ENCODE results near the gene WASHC4. TPM values are rescaled to one million over a fixed set of nuclear protein-coding genes. Genes with fewer than 3 reads are reported as not detected.

The WASHC4 gene
- total RNA-seq, 2 experiments from 2014 or later: 48.4 to 50.1 TPM

DNA sequence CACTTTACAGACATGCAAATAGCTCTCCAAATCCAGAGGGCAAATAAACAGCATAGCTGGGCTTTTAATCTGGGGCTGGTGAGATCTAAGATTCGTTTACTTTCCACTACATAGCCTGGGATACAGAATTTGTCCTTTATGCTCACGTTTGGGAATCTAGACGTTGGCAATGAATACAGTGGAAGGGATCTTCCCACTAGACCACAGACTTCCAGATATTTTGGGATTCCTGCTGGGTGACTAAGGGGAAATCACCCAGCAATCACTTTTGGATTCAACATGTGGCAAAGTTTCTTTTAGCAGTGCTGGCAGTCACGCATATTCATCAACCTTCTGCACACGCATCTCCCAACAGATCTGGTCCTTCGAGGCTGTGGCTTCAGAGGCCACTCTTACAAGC is 104.9 kb downstream of the WASHC4 start:
- peaks cover 27% of the 10 kb centered on the region for H3K36me3 Mint-ChIP-seq (ENCODE audit: low read depth)
- H3K27me3 Mint-ChIP-seq: no peaks in the 10 kb centered on the region
- no peaks in the 10 kb centered on the region for H3K9me3 Mint-ChIP-seq
- no peak for DNase-seq
- H3K27ac Mint-ChIP-seq: no peak overlapping the region
- POLR2A ChIA-PET: no interaction called here
- H3K4me3 Mint-ChIP-seq: no peak overlapping the region
- CTCF ChIA-PET: no interaction called here
- no peaks in the 10 kb centered on the region for H3K4me1 Mint-ChIP-seq

DNA sequence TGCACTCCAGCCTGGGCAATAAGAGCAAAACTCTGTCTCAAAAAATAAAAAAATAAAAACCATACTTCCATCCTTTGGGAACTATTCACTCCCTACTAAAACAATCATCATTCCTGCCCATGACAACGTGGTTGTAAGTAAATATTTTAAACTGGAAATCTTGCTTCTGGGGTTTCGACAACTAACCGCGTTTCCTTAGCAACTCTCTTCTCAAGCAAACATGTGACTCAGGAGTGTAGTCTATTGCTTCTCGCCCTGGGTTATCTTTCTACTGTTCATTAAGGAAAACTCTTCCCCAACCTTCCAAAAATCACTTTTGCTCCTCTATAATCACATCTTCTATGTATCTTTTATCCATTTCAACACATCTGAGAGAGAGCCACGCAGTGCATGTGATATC is 106.6 kb downstream of the WASHC4 start:
- H3K27ac Mint-ChIP-seq: no peak overlapping the region
- H3K4me3 Mint-ChIP-seq: no peak overlapping the region
- ChIA-PET POLR2A (no interaction called here), CTCF (no interaction called here)
- H3K9me3 Mint-ChIP-seq: no peaks in the 10 kb centered on the region
- no peaks in the 10 kb centered on the region for H3K27me3 Mint-ChIP-seq
- no peaks in the 10 kb centered on the region for H3K4me1 Mint-ChIP-seq
- DNase-seq: no peak
- peaks cover 26% of the 10 kb centered on the region for H3K36me3 Mint-ChIP-seq (ENCODE audit: low read depth)

DNA sequence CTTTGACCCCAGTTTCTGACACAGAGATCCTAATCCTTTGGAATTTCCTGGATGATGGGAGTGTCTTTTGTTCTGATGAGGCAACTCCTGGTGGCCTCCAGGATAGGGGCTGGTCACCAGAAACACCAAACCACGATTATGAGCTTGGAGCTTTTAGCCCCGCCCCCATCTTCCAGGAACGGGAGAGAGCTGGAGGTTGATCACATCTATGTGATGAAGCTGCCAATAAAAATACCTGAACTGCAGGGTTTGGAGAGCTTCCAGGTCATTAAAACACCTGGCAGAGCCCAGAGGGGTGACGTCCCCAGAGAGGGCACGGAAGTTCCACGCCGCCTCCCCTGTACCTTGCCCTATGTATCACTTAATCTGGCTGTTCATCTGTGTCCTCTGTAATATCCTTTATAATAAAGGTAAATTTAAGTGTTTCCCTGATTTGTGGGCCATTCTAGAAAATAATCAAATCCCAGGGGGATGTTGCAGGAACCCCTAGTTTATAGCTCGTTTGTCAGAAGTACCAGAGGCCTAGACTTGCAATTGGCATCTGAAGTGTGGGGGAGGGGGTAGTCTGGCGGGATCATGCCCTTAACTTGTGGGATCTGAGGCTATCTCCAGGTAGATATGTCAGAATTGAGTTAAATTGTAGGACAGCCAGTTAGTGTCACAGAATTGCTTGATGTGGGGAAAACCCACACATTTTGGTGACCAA is 107.3 kb downstream of the WASHC4 start:
- Mint-ChIP-seq H3K4me1 (peaks cover 3% of the 10 kb centered on the region), H3K27me3 (no peaks in the 10 kb centered on the region), H3K4me3 (no peak overlapping the region), H3K36me3 (ENCODE audit: low read depth) (peaks cover 30% of the 10 kb centered on the region), H3K27ac (no peak overlapping the region), H3K9me3 (no peaks in the 10 kb centered on the region)
- DNase-seq: no peak
- ChIA-PET CTCF (no interaction called here), POLR2A (no interaction called here)

DNA sequence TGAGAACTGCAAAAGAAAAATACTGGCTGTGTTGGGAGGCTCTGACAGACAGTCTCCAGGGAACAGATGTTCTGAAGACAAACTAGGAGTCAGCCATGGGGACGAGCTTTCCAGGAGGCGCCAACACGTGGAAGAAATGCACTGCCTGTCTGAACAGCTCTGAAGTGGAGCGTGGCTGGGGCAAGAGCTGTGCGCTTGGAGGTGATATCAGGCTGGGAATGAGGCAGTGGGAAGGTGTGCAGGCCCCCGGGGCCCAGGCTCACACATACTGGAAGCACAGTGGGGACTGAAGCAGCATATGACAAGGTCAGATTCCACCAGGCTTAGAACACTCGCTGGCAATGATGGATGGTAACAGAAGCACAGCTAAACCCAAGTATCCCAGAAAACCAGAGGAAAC is 110.9 kb downstream of the WASHC4 start:
- Mint-ChIP-seq H3K9me3 (no peaks in the 10 kb centered on the region), H3K36me3 (ENCODE audit: low read depth) (peaks cover 43% of the 10 kb centered on the region), H3K27me3 (no peaks in the 10 kb centered on the region), H3K4me1 (peaks cover 5% of the 10 kb centered on the region), H3K4me3 (no peak overlapping the region), H3K27ac (no peak overlapping the region)
- ChIA-PET CTCF (no interaction called here), POLR2A (no interaction called here)
- no peak for DNase-seq

Other genes starting within 250 kb of the WASHC4 start
- gene SLC41A2, start 149.4 kb upstream of the WASHC4 start, total RNA-seq: 1 to 10 TPM; 8.0 to 8.1 TPM
- gene NOPCHAP1, start 121.4 kb upstream of the WASHC4 start, total RNA-seq: 10 to 100 TPM; 10.3 to 12.0 TPM
- 1 to 10 TPM; 1.4 to 1.9 TPM for gene ALDH1L2, start 23.3 kb upstream of the WASHC4 start, total RNA-seq
- gene APPL2, start 128.4 kb downstream of the WASHC4 start, total RNA-seq: 10 to 100 TPM; 32.2 to 34.2 TPM
- gene C12orf75, start 223.0 kb downstream of the WASHC4 start, total RNA-seq: 100 to 1,000 TPM; 288 to 312 TPM